Neural cell (in vitro differentiated cells): ENCODE measurements around the gene AP3M1.

ENCODE experiments used
- EP300 ChIP-seq: fragments of 450-650 bp; conservative IDR thresholded peaks from 2 replicates; pipeline ENCODE4 v1.6.1; 2014; ENCODE audit warnings: antibody characterized with exemption, mild to moderate bottlenecking, moderate library complexity; ENCODE audit not compliant: poor library complexity, severe bottlenecking
- MXI1 ChIP-seq: fragments of 450-650 bp; conservative IDR thresholded peaks from 2 replicates; pipeline ENCODE4 v1.6.1; 2014; ENCODE audit warnings: antibody characterized with exemption, mild to moderate bottlenecking; ENCODE audit not compliant: poor library complexity, severe bottlenecking
- POLR2AphosphoS5 ChIP-seq: IDR thresholded peaks from 2 replicates; pipeline ENCODE4 v1.6.1; 2012
- RAD21 ChIP-seq: fragments of 450-650 bp; conservative IDR thresholded peaks from 2 replicates; pipeline ENCODE4 v1.6.1; 2014; ENCODE audit warnings: antibody characterized with exemption, mild to moderate bottlenecking, moderate library complexity
- SMC3 ChIP-seq: fragments of 450-650 bp; conservative IDR thresholded peaks from 2 replicates; pipeline ENCODE4 v1.6.1; 2014; ENCODE audit warnings: antibody characterized with exemption, mild to moderate bottlenecking, moderate library complexity; ENCODE audit not compliant: poor library complexity
- TAF1 ChIP-seq: IDR thresholded peaks from 2 replicates; pipeline ENCODE4 v1.6.1; 2012; ENCODE audit warnings: low read depth
- TF ChIP-seq, protein P1 (sequence below): IDR thresholded peaks from 2 replicates; pipeline ENCODE4 v1.6.1; 2012; ENCODE audit warnings: borderline replicate concordance
- TF ChIP-seq, protein P2 (sequence below): fragments of 450-650 bp; IDR thresholded peaks from 2 replicates; pipeline ENCODE4 v1.5.1; 2014; ENCODE audit warnings: antibody characterized with exemption, mild to moderate bottlenecking, moderate library complexity; ENCODE audit not compliant: poor library complexity, severe bottlenecking

DNA sequence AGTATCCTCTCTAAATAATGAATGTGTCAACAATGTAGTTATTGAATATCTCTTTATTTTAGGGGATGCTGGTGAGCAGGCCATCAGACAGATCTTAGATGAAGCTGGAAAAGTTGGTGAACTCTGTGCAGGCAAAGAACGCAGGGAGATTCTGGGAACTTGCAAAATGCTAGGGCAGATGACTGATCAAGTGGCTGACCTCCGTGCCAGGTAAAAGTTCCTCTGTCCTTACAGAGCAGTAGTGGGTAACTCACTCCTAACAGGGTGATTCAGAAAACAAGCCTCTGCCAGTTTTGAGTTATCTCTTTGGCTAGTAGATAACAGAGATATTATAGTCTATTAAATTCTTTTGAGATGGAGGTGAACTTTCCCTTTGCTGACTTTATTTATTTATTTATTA, 67.3 kb downstream of the AP3M1 start:
- TF ChIP-seq, protein P1, sequence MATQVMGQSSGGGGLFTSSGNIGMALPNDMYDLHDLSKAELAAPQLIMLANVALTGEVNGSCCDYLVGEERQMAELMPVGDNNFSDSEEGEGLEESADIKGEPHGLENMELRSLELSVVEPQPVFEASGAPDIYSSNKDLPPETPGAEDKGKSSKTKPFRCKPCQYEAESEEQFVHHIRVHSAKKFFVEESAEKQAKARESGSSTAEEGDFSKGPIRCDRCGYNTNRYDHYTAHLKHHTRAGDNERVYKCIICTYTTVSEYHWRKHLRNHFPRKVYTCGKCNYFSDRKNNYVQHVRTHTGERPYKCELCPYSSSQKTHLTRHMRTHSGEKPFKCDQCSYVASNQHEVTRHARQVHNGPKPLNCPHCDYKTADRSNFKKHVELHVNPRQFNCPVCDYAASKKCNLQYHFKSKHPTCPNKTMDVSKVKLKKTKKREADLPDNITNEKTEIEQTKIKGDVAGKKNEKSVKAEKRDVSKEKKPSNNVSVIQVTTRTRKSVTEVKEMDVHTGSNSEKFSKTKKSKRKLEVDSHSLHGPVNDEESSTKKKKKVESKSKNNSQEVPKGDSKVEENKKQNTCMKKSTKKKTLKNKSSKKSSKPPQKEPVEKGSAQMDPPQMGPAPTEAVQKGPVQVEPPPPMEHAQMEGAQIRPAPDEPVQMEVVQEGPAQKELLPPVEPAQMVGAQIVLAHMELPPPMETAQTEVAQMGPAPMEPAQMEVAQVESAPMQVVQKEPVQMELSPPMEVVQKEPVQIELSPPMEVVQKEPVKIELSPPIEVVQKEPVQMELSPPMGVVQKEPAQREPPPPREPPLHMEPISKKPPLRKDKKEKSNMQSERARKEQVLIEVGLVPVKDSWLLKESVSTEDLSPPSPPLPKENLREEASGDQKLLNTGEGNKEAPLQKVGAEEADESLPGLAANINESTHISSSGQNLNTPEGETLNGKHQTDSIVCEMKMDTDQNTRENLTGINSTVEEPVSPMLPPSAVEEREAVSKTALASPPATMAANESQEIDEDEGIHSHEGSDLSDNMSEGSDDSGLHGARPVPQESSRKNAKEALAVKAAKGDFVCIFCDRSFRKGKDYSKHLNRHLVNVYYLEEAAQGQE = no peak
- TF ChIP-seq, protein P2, sequence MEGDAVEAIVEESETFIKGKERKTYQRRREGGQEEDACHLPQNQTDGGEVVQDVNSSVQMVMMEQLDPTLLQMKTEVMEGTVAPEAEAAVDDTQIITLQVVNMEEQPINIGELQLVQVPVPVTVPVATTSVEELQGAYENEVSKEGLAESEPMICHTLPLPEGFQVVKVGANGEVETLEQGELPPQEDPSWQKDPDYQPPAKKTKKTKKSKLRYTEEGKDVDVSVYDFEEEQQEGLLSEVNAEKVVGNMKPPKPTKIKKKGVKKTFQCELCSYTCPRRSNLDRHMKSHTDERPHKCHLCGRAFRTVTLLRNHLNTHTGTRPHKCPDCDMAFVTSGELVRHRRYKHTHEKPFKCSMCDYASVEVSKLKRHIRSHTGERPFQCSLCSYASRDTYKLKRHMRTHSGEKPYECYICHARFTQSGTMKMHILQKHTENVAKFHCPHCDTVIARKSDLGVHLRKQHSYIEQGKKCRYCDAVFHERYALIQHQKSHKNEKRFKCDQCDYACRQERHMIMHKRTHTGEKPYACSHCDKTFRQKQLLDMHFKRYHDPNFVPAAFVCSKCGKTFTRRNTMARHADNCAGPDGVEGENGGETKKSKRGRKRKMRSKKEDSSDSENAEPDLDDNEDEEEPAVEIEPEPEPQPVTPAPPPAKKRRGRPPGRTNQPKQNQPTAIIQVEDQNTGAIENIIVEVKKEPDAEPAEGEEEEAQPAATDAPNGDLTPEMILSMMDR = no peak
- TF ChIP-seq POLR2AphosphoS5 (no peak), RAD21 (no peak), EP300 (no peak), TAF1 (no peak), MXI1 (no peak), SMC3 (no peak)
